OCI-LY3 (cell line): ENCODE results near the gene SLC25A10.

Experiments used
- H2AFZ ChIP-seq: fragments of 200-600, 300-600 bp; shearing (Covaris generic); 2 replicates; pipeline ENCODE4 v1.6.0; 2014; ENCODE audit warnings: antibody characterized with exemption, low read depth, low read length
- H3K27ac ChIP-seq: fragments of 200-600, 300-600 bp; sonication (generic); 2 replicates; pipeline ENCODE4 v1.5.1; 2014; ENCODE audit warnings: mild to moderate bottlenecking, low read length, moderate library complexity, mixed read lengths
- H3K27me3 ChIP-seq: fragments of 200-600, 300-600 bp; sonication (generic); 2 replicates; pipeline ENCODE4 v1.6.1; 2014; ENCODE audit warnings: low read depth, low read length, mixed read lengths
- H3K36me3 ChIP-seq: fragments of 200-600, 300-600 bp; sonication (generic); replicated peaks from 2 replicates; pipeline ENCODE3; 2014; ENCODE audit warnings: low read depth, low read length, mixed read lengths
- H3K4me1 ChIP-seq: fragments of 300-600, 200-600 bp; sonication (generic); 2 replicates; pipeline ENCODE4 v1.6.1; 2014; ENCODE audit warnings: low read length, mixed read lengths
- H3K4me2 ChIP-seq: fragments of 200-600, 300-600 bp; sonication (generic); 2 replicates; pipeline ENCODE4 v1.6.1; 2014; ENCODE audit warnings: low read length, mixed read lengths
- H3K4me3 ChIP-seq: fragments of 300-600, 200-600 bp; sonication (generic); 2 replicates; pipeline ENCODE4 v1.5.1; 2014; ENCODE audit warnings: antibody characterized with exemption, mild to moderate bottlenecking, low read length, moderate library complexity
- H3K79me2 ChIP-seq: fragments of 300-600, 200-600 bp; shearing (Covaris generic); 2 replicates; pipeline ENCODE4 v1.6.1; 2014; ENCODE audit warnings: mild to moderate bottlenecking, low read length, mixed read lengths
- H3K9ac ChIP-seq: fragments of 300-600, 200-600 bp; shearing (Covaris generic); 2 replicates; pipeline ENCODE4 v1.6.0; 2014; ENCODE audit warnings: mild to moderate bottlenecking, low read length, moderate library complexity
- H3K9me3 ChIP-seq: fragments of 200-600, 300-600 bp; shearing (Covaris generic); 2 replicates; pipeline ENCODE4 v1.6.1; 2014; ENCODE audit warnings: low read length, mixed read lengths; ENCODE audit not compliant: insufficient read depth
- H4K20me1 ChIP-seq: fragments of 200-600, 300-600 bp; sonication (generic); 2 replicates; pipeline ENCODE4 v1.6.1; 2016; ENCODE audit warnings: low read length, mixed read lengths; ENCODE audit not compliant: insufficient read depth
- CTCF ChIP-seq: fragments of 200-600, 300-600 bp; sonication (generic); IDR thresholded peaks from 2 replicates; pipeline ENCODE4 v1.5.1; 2014; ENCODE audit warnings: antibody characterized with exemption, low read length, low read depth
- EZH2phosphoT487 ChIP-seq: fragments of 200-600 bp; shearing (Covaris generic); IDR thresholded peaks from 2 replicates; pipeline ENCODE4 v1.6.1; 2018; ENCODE audit warnings: antibody characterized with exemption, mixed run types, low read depth

Gene SLC25A10

DNA sequence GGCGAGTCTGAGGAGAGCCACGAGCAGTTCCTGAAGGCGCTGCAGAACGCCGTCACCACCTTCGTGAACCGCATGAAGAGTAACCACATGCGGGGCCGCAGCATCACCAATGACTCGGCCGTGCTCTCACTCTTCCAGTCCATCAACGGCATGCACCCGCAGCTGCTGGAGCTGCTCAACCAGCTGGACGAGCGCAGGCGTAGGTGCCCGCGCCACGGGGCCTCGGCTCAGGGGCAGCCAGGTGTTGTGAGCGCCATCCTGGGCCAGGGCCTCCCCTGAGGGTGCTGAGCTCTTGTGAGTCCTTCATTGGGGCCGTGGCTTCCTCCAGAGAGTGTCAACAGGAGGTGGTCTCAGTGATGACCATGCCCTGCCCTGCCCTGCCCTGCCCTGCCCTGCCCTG, 16.3 kb upstream of the SLC25A10 start:
- TF ChIP-seq EZH2phosphoT487 (no peak), CTCF (no peak)
- H3K9me3 ChIP-seq, result no peaks in the 10 kb centered on the region
- H3K36me3 ChIP-seq, result peaks cover 36% of the 10 kb centered on the region
- H3K9ac ChIP-seq, result no peak overlapping the region
- no peak overlapping the region for H2AFZ ChIP-seq
- H3K4me1 ChIP-seq, result no peaks in the 10 kb centered on the region; the same call in 1 of the 2 replicates
- H3K4me3 ChIP-seq, result no peak overlapping the region
- H3K27ac ChIP-seq, result no peak overlapping the region
- H3K27me3 ChIP-seq, result no peaks in the 10 kb centered on the region
- no peaks in the 10 kb centered on the region for H4K20me1 ChIP-seq
- H3K79me2 ChIP-seq, result peaks cover 21% of the 10 kb centered on the region
- no peak overlapping the region for H3K4me2 ChIP-seq

DNA sequence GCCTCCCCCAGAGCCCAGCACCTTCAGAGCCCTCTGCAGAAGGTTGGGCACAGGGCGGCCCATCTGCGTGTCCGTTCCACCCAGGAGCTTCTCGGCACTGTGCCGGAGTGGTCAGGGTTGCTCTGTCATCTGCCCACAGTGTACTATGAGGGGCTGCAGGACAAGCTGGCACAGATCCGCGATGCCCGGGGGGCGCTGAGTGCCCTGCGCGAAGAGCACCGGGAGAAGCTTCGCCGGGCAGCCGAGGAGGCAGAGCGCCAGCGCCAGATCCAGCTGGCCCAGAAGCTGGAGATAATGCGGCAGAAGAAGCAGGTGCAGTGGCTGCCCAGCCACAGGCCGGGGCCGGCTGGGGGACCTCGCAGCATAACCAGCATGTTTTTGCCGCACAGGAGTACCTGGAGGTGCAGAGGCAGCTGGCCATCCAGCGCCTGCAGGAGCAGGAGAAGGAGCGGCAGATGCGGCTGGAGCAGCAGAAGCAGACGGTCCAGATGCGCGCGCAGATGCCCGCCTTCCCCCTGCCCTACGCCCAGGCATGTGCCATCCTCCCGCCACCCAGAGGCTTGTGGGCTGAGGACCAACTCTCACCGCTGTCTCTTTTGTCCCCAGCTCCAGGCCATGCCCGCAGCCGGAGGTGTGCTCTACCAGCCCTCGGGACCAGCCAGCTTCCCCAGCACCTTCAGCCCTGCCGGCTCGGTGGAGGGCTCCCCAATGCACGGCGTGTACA, 15.7 kb upstream of the SLC25A10 start:
- H3K36me3 ChIP-seq, result peaks cover 39% of the 10 kb centered on the region

GRCh38 chr17:81697261-81698044, 14.6 kb upstream of the SLC25A10 start:
- H3K4me1 ChIP-seq, result peaks cover 12% of the 10 kb centered on the region
- H3K36me3 ChIP-seq, result peaks cover 41% of the 10 kb centered on the region
- peaks cover 38% of the 10 kb centered on the region for H3K79me2 ChIP-seq
- no peak for TF ChIP-seq EZH2phosphoT487
- no peak for TF ChIP-seq CTCF
- no peak overlapping the region for H2AFZ ChIP-seq
- H3K27ac ChIP-seq, result no peak overlapping the region
- H3K4me3 ChIP-seq, result no peak overlapping the region
- H4K20me1 ChIP-seq, result peaks cover 6% of the 10 kb centered on the region
- H3K4me2 ChIP-seq, result no peak overlapping the region
- no peak overlapping the region for H3K9ac ChIP-seq
- H3K27me3 ChIP-seq, result no peaks in the 10 kb centered on the region
- no peaks in the 10 kb centered on the region for H3K9me3 ChIP-seq

More for the DNA sequence above, 15.7 kb upstream of the SLC25A10 start:
- Histone ChIP-seq H4K20me1 (no peaks in the 10 kb centered on the region), H3K4me1 (peaks cover 6% of the 10 kb centered on the region), H3K9ac (no peak overlapping the region), H3K27ac (no peak overlapping the region), H2AFZ (no peak overlapping the region), H3K4me3 (no peak overlapping the region), H3K9me3 (no peaks in the 10 kb centered on the region), H3K4me2 (no peak overlapping the region), H3K79me2 (peaks cover 27% of the 10 kb centered on the region), H3K27me3 (no peaks in the 10 kb centered on the region)
- TF ChIP-seq CTCF (no peak), EZH2phosphoT487 (no peak)
